T follicular helper cell (primary cell): Measurements from ENCODE around the gene ARSD.
"Not testable (repeated sequence)": the region's sequence is repeated elsewhere in the genome, so short reads cannot be mapped to it uniquely, and the experiment has no call there.

Source experiments
- DNase-seq: peaks from one replicate; pipeline ENCODE4 v3.0.0-alpha.2; 2020; ENCODE audit warnings: low read depth

ARSD gene

DNA sequence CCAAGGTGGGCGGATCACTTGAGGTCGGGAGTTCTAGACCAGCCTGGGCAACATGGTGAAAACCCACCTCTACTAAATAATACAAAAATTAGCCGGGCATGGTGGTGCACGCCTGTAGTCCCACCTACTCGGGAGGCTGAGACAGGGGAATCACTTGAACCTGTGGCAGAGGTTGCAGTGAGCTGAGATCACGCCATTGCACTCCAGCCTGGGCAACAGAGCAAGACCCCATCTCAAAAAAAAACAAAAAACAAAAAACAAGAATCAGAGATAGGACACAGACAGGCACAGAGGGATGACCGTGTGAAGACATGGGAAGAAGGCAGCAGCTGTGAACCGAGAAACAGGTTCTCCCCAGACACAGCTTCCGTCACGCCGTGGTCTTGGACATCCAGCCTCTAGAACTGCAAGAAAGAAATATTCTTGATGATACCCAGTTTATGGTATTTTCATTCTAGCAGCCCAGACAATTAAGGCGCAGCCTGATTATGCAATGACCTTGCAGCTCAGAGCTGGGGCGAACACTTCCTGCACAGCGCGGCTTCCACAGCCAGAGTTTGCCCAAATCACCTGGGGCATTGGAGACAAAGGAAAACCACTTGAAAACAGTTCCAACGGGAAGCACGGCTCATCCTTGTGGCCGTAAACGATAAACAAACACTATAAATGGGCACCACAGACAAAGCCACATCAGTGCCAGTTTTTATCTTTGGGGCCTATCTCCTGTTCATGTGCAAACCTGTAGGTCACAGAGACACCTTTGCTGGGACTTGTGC is 4.2 kb upstream of the ARSD start:
- no peak for DNase-seq

DNA sequence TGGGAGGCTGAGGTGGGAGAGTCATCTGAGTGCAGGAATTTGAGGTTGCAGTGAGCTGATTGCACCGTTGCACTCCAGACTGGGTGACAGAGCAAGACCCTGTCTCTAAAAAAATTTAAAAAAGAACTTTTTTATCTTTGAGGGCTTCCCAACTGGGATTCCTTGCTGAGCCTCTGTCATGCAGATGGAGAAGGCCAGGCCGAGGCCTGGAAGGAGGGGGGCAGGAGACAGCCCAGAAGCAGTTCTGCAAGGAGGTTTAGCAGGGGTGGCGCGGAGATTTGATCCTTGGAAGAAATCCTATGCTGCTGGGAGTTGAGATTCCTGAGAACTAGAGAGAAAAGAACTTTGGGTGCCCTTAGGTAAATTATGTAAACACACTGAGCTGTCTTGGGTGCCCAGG is 2.5 kb upstream of the ARSD start:
- no peak for DNase-seq

DNA sequence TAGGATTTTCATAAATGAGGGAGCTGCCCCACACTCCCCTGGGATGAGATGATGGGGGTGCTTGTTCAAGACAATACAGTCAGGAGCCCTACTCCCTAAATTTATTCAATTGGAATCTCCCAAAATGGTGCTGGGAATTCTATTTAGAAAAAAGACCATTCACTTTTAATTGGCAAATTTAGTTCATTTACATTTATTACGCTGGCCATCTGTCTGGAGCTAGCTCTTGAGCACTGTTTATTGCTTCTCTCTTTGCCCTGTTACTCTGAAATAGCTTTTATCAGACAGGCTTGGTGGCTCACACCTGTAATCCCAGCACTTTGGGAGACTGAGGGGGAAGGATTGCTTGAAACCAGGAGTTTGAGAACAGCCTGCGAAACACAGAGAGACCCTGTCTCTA is 2.0 kb upstream of the ARSD start:
- no peak for DNase-seq

DNA sequence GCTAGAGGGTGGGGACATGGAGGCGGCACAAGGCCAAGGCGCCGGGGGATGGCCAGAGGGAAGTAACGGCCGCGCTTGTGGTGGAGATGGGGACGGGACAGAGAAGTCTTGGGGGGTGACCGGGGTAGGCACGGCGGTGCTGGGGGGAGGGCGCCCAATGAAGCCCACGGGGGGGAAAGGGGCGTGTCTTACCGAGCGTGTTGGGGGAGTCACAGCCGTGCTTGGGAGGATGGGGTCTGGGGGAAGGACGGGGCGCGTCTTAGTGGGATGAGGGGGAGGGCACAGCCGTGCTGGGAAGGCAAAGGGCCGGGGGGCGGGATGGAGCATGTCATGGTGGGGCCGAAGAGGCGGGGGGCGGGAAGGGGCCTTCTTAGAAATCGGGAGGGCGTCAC is 952 bp downstream of the ARSD start:
- DNase-seq = no peak

DNA sequence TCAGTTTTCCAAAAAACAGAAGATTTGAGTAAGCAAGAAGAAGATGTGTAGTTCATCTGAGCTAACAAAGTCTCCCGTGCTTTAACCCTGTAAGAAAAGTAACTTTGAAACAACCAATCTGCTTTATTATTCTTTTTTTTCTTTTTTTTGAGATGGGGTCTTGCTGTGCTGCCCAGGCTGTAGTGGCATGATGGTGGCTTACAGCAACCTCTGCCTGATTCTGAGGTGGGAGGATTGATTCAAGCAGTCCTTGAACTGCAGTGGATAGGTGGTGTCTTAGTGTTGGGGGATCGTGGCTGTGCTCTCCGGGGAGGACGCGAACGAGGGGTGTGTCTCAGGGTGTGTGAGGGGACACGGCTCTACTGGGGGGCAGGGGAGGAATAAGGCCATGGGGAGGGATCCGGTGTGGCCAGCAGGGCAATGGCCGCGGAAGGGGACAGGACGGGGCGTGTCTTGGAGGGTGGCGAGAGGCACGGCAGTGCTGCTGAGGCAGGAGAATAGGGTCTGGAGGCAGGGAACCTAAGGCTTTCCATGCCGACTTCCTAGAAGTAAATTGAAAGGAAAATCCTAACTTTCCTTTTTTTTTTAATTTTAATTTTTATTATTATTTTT is 2.4 kb downstream of the ARSD start:
- DNase-seq = no peak

DNA sequence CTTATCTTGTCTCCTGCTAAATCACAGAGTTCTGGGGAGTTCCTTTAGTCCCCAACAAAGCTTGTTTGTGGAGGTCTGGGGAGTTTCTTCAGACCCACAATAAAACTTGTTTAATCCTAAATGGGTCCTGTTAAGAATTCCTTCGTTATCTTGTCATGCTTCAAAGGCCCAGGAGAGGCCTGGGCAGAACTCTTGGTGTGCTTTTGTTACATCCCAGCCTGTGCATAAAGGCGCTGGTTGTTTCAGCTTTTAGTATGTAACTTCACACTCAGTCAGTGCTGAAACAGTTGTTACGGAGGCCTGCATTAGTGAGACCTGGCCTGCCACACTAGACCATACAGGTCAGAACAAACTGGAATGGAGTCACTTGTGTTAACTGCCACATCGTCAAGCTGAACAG is 2.9 kb downstream of the ARSD start:
- DNase-seq = not testable (repeated sequence)

DNA sequence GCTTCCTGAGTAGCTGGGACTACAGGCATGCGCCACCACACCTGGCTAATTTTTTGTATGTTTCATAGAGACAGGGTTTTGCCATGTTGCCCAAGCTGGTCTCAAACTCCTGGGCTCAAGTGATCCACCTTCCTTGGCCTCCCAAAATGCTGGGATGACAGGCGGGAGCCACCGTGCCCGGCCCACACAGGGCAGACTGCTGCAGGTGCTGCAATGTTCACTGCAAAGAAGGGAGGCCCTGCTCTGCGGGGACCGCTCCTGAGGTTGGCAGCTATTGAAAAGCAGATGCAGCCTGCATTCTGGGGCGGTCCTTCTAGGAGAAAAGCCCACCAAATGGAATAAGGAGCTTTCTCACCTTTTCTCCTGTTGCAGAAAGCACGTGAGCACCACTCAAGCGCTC is 5.0 kb downstream of the ARSD start:
- DNase-seq = no peak

DNA sequence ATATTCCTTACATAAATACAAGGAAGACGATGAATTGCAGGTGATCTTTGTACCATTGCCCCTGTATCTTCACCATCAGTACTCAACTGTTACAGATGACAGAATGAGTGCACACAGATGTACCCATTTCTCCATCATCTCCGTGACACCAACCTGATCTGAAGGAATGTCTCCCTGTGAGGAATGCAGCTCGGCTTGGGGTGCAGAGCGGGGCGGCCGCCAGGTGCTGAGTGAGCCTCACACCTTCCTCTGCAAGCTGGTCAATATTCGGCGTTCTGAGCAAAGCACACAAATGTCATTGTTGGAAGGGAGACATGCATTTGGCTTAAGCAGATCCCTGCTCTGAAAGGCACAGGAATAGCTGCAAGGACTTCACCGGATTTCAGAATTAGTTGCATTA is 7.4 kb downstream of the ARSD start:
- no peak for DNase-seq

DNA sequence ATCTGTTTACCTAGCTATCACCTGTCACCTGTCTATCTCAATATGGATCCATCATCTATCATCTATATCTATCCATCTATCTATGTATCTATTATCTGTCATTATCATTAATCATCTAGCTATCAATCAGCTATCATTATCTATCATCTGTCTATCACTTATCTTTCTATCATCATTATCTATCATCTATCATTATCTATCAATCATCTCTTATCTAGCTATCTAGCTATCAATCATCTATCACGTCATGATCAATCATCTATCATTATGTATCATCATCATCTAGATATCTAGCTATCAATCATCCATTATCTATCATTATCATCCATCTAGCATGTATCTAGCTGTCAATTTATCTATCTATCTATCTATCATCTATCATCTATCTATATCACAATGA is 7.9 kb downstream of the ARSD start:
- DNase-seq = no peak

DNA sequence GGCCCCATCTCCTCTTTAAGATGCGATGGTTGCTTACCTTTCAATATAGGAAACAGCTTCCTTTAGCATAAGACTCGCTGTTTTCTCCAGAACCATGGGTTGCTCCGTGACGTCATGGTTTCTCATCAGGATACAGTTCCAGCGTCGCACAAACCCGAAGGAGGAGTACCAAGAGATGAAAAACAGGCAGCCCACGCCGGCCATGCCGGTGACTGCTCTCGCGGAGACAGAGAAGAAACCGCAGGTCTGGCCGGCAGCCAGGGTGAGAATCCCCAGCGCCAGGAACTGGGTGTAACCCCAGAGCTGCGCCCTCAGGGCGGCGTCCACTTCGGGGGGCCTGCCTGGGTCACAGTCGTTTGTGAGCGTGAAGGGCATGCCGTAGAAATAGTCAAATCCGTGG is 11.4 kb downstream of the ARSD start:
- no peak for DNase-seq

DNA sequence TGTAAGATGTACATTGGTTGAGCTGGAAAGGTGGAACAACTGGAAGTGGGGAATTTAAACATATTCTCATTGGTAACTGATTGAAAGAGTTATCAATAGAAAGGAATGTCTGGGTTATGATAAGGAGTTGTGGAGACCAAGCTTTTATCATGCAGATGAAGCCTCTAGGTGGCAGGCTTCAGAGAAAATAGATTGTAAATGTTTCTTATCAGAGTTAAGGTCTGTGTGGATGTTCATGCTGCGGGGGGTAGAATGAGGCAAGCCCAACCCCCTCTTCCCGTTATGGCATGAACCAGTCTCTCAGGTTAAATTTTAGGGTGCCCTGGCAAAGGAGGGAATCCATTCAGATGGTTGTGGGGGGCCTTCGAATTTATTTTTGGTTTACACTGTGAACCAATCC is 16.0 kb downstream of the ARSD start:
- DNase-seq = no peak

DNA sequence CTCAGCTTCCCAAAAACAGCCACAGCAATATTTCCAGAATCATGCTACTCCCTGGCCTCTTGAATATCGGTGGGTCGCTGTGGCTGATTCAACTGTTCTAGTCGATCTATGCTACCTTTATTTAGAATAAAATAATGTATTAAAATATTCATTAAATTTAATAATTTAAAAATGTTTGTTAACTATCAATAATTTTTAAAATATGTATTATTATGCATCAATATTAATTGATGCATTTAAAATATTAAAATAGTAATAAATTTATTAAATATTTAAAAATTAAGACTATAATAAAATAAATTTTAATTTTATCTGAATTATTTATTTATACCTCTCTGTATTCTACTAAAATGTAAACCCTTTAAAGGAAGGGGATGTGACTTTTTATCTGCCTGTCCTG is 19.0 kb downstream of the ARSD start:
- no peak for DNase-seq

DNA sequence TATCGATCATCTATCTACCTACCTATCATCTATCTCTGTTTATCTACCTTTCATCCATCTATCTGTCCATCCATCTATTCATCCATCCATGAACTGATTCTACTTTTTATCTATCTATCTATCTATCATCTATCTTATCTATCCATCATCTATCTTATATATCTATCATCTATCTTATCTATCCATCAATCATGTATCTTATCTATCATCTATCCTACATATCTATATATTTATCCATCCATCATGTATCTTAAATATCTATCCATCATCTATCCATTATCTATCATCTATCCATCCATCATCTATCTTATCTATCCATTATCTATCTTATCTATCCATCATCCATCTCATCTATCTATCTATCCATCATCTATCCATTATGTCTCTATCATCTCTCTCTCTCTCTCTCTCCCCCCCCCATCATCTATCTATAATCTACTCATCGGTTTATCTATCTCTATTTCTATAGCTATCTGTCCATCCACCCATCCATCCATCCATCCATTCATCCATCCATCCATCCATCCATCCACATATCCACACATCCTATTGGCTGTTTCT is 20.9 kb downstream of the ARSD start:
- DNase-seq = no peak

DNA sequence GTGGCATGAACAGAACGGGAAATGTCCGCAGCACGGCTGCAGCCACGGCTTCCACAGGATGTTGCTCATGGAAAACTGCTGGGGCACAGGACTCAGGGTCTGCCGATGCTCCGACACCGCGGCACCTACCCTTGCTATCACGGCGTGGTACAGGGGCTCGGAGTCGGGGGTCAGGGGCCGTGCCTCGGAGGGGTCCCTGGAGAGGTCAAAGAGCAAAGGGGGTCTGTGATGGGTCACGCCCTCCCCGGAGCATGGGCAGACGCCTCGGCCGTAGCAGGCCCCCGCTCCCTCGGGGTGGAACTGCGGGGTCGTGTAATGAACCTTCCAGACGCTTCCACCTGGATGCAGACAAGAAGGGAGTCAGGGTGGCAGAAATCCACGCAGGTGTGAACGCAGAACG is 21.8 kb downstream of the ARSD start:
- DNase-seq = no peak

DNA sequence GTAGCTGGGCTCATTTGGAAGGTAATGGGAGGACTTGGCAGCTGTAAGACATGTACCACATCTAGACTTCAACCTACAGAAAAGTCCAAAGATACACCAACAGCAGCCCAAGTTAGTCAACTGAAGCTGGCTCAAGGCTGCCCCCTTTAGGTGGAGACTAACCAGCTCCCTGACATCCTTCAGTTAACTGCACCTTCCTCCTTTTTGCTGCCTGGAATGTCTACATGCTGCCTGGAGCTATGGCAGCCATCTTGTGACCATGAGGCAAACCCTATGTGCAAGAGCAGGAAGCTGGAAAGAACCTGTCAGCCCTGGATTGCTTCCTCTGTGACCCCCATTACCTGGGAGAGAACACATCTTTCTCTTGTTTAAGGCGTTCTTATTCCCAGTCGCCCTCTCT is 25.8 kb downstream of the ARSD start:
- DNase-seq = no peak

DNA sequence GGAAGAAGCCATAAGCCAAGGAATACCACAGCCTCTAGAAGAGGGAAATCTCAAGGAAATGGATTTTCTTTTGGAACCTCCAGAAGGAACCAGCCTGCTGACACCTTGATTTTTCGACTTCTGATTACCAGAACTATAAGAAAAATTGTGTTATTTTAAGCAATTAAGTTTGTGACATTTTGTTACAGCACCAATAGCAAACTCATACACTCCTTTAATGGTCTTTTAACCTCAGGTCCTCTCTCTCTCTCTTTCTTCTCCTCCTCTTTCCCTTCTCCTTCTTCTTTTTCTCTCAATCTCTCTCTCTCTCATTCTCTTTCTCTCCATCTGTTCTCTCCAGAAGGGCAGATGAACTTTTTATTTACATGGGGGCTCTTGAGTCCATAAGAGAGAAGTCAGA is 26.3 kb downstream of the ARSD start:
- DNase-seq = no peak

DNA sequence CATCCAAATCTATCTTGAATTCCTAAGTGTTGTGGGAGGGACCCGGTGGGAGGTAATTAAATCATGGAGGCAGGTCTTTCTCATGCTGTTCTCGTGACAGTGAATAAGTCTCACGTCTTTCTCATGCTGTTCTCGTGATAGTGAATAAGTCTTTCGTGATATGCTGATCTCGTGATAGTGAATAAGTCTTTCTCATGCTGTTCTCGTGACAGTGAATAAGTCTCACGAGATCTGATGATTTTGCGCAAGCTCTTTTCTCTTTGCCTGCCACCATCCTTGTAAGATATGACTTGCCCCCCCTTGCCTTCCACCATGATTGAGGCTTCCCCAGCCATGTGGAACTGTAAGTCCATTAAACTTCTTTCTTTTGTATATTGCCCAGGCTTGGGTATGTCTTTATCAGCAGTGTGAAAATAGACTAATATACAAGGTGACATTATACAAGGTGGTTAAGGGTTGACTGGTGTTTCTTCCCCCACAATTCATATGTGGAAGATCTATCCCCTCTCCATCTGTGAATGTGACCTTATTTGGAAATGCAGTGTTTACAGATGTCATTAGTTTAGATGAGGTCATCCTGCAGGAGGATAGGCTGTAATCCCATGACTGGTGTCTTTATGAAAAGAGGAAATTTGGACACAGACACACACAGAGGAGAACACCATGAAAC is 27.6 kb downstream of the ARSD start:
- DNase-seq = no peak

DNA sequence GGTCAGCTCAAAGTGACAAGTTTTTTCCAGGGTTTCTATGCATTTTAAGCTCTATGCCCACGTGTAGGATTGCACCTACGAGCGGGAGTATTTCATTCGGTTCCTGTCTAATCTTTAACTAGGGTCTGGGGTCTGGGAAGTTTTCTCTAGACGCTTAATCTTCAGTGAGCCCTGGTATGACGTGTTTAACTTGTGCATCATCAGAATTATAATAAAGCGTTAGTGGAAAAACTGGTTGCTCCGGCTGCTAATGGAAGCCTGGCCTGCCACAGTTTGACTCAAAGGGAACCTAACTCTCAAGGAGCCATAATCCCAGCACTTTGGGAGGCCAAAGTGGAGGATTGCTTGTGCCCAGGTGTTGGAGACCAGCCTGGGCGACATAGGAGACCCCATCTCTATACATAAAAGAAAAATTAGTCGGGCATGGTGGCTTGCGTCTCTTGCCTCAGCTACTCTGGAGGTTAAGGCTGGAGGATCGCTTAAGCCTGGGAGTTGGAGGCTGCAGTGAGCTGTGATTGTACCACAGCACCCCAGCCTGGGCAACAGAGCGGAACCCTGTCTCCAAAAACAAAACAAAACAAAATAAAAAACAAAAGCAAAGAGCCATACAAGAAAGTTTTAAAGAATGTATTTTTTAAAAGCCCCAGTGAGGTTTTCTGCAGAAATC is 30.2 kb downstream of the ARSD start:
- DNase-seq = no peak

DNA sequence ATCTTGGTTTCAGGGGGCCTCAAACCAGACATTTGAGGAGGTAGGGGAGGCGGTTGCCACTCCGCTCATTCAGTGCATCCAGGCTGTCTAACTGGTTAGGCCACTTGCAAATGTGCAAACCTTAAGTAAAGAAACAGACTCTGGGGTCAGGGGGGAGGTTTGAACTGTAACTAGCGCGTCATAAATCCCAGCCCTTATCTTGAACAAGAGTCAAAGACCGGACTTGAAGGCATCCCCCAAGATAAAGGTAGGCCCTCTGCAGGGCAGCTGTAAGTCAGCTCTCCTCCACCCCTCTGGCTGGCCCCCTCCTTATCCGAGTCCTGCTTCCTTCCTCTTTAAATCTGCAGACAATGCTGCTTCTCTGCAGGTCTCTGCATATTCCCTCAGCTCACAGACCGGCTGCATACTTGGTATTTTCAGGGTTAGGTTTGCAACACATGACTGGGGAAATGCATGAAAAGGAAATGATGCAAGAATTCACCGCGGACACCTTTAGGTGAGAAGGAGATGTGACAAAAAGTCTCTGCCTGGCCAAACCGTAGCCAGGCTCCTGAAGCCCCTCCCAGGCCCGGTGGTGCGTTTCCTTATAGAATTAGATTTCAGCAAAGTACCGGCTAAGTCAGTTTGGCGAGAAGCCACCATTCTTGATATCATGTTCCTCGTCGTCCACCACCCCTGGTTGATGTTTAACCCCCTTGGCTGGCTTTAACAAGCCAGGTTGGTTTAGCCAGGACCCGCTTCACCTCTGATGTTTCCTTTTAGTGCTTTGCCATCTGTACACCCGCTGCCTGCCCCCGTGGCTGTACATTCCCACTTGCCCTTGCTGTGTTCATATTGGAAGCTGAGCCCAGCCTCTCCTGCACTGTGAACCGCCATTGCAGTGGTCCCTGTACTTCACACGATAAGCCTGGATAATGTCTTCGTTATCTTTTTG is 31.2 kb downstream of the ARSD start:
- not testable (repeated sequence) for DNase-seq

DNA sequence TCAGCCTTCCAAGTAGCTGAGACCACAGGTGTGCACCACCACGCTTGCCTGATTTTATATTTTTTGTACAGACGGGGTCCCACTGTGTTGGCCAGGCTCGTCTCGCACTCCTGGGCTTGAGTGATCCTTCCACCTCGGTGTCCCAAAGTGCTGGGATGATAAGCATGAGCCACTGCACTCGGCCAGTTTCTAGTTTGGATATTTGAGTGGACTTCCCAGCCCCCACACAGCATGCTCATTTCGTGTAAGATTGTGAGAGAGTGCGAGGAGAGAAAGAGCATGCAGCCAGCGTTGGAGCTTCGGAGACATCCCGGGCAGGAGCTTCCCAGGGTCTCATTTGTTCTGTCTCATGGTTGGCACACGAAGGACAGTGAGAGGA is 31.8 kb downstream of the ARSD start:
- no peak for DNase-seq

DNA sequence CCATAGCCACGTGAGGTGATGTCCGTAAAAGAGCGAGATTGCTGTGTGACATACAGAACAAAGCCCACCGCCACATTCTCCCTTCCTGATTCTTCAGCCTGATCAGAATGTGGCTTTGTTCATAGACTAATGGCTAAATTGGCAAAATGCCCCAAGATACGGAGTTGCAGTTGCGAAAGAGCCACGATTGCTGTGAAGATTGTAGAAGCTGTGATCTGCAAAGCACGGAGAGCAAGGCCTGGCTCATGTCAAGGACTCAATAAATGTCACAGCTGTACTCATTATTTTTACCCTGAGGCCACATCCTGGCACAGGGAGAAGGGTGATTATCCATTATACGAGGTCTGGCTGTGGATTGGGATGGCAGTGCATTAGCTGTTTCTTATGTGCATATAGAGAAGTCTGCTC is 34.2 kb downstream of the ARSD start:
- no peak for DNase-seq

DNA sequence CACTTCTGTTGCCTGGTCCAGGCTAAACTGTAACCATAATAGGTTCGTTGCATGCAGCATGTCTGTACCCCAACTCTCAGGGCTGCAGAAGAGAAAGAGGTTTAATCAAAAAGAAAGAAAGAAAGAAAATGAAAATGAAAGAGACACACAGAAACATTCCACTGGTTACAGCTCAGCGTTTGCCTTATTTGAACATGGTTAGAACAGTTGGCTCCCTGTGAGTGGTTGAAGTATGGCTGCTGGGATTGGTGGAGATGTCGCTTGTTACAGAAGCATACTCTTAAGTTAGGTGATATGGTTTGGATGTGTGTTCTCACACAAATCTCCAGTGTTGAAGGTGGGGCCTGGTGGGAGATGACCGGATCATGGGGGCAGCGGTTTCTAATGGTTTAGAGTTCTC is 36.3 kb downstream of the ARSD start:
- no peak for DNase-seq
